NB4 (cell line): ENCODE results near the gene HLCS.

ENCODE experiments used
- CTCF ChIP-seq: IDR thresholded peaks from one replicate; pipeline ENCODE4 v1.5.1; 2012; ENCODE audit warnings: low read depth, low read length
- MAX ChIP-seq: IDR thresholded peaks from 2 replicates; pipeline ENCODE4 v1.6.1; 2011; ENCODE audit warnings: low read depth, low read length
- POLR2A ChIP-seq: IDR thresholded peaks from 2 replicates; pipeline ENCODE4 v1.6.1; 2011; ENCODE audit warnings: mild to moderate bottlenecking; ENCODE audit not compliant: insufficient read length; ENCODE audit errors: extremely low read depth

- no peak for TF ChIP-seq CTCF
- peak; percentile 31 for TF ChIP-seq POLR2A
- peak; percentile 67 for TF ChIP-seq MAX
These were observed 23.4 kb upstream of the HLCS start for GRCh38 chr21:36989699-36990507.
